Measurements from ENCODE around the gene PRKCB. TPM values are rescaled to one million over a fixed set of nuclear protein-coding genes. Genes with fewer than 3 reads are reported as not detected.
"Not testable (repeated sequence)": the region's sequence is repeated elsewhere in the genome, so short reads cannot be mapped to it uniquely, and the experiment has no call there.

Gene PRKCB
- total RNA-seq, 1 experiment from 2014 or later = not detected

GRCh38 chr16:23931199-23931598, 95.4 kb downstream of the PRKCB start:
- H3K27me3 Mint-ChIP-seq (ENCODE audit: insufficient read depth, unreplicated experiment) = peaks cover 41% of the 10 kb centered on the region
- no peaks in the 10 kb centered on the region for H3K36me3 Mint-ChIP-seq (ENCODE audit: insufficient read depth, unreplicated experiment)
- no peak overlapping the region for H3K27ac Mint-ChIP-seq (ENCODE audit: low read depth, unreplicated experiment)
- peaks cover 8% of the 10 kb centered on the region for H3K9me3 Mint-ChIP-seq (ENCODE audit: unreplicated experiment)
- ChIA-PET POLR2A (no interaction called here), CTCF (interaction anchor here (0.7 to 1.1 kb wide), 4 partner anchors 16 to 228 kb away, joined by 3 to 6 read pairs (median 3); no protein-coding TSS in a partner anchor)
- DNase-seq (ENCODE audit: unreplicated experiment) = no peak
- H3K4me3 Mint-ChIP-seq (ENCODE audit: unreplicated experiment) = no peak overlapping the region
- no peak for TF ChIP-seq CTCF (IDR thresholded peaks at IDR 0.05; ENCODE audit: unreplicated experiment)
- intact Hi-C loops (cut with micrococcal nuclease) = no loop called here
- BruUV-seq (replicated peaks) = no TSS peak
- H3K4me1 Mint-ChIP-seq (ENCODE audit: insufficient read depth, unreplicated experiment) = no peaks in the 10 kb centered on the region

- H3K36me3 Mint-ChIP-seq (ENCODE audit: insufficient read depth, unreplicated experiment); H3K27ac Mint-ChIP-seq (ENCODE audit: low read depth, unreplicated experiment); H3K4me3 Mint-ChIP-seq (ENCODE audit: unreplicated experiment); POLR2A ChIA-PET; BruUV-seq (replicated peaks); intact Hi-C loops (cut with micrococcal nuclease); H3K4me1 Mint-ChIP-seq (ENCODE audit: insufficient read depth, unreplicated experiment); DNase-seq (ENCODE audit: unreplicated experiment); H3K9me3 Mint-ChIP-seq (ENCODE audit: unreplicated experiment); CTCF ChIA-PET: not testable (repeated sequence)
- H3K27me3 Mint-ChIP-seq (ENCODE audit: insufficient read depth, unreplicated experiment) = peaks cover 38% of the 10 kb centered on the region
These were observed 97.9 kb downstream of the PRKCB start for GRCh38 chr16:23933650-23934049.

- POLR2A ChIA-PET = interaction anchor here (0.5 kb wide), 1 partner anchor 38 kb away, joined by 3 read pairs; no protein-coding TSS in a partner anchor
- Mint-ChIP-seq H3K9me3 (ENCODE audit: unreplicated experiment) (peaks cover 8% of the 10 kb centered on the region), H3K27me3 (ENCODE audit: insufficient read depth, unreplicated experiment) (peaks cover 47% of the 10 kb centered on the region), H3K27ac (ENCODE audit: low read depth, unreplicated experiment) (no peak overlapping the region), H3K4me3 (ENCODE audit: unreplicated experiment) (no peak overlapping the region), H3K4me1 (ENCODE audit: insufficient read depth, unreplicated experiment) (no peaks in the 10 kb centered on the region), H3K36me3 (ENCODE audit: insufficient read depth, unreplicated experiment) (no peaks in the 10 kb centered on the region)
- intact Hi-C loops (cut with micrococcal nuclease) = no loop called here
- no peak for DNase-seq (ENCODE audit: unreplicated experiment)
- BruUV-seq (replicated peaks) = no TSS peak
- TF ChIP-seq CTCF (IDR thresholded peaks at IDR 0.05; ENCODE audit: unreplicated experiment) = no peak
- CTCF ChIA-PET = no interaction called here
These were observed 98.9 kb downstream of the PRKCB start for GRCh38 chr16:23934610-23935236.

GRCh38 chr16:23940111-23940510, 104.3 kb downstream of the PRKCB start:
- Mint-ChIP-seq H3K9me3 (ENCODE audit: unreplicated experiment) (no peaks in the 10 kb centered on the region), H3K27me3 (ENCODE audit: insufficient read depth, unreplicated experiment) (peaks cover 37% of the 10 kb centered on the region), H3K4me1 (ENCODE audit: insufficient read depth, unreplicated experiment) (no peaks in the 10 kb centered on the region), H3K27ac (ENCODE audit: low read depth, unreplicated experiment) (no peak overlapping the region), H3K4me3 (ENCODE audit: unreplicated experiment) (no peak overlapping the region), H3K36me3 (ENCODE audit: insufficient read depth, unreplicated experiment) (peaks cover 6% of the 10 kb centered on the region)
- CTCF ChIA-PET = interaction anchor here (0.6 kb wide), 2 partner anchors 69 to 234 kb away, joined by 4 read pairs; no protein-coding TSS in a partner anchor
- intact Hi-C loops (cut with micrococcal nuclease) = no loop called here
- no peak for TF ChIP-seq CTCF (IDR thresholded peaks at IDR 0.05; ENCODE audit: unreplicated experiment)
- no peak for DNase-seq (ENCODE audit: unreplicated experiment)
- POLR2A ChIA-PET = no interaction called here
- BruUV-seq (replicated peaks) = no TSS peak
